ENCODE data around the gene C16orf95. TPM values are rescaled to one million over a fixed set of nuclear protein-coding genes. Genes with fewer than 3 reads are reported as not detected.

C16orf95 gene
- total RNA-seq, 1 donor from 2014 or later = 6.8 TPM

GRCh38 chr16:87361916-87362619, 44.9 kb upstream of the C16orf95 start:
- peaks cover 2% of the 10 kb centered on the region for H3K36me3 Mint-ChIP-seq (ENCODE audit: low read depth)
- H3K27me3 Mint-ChIP-seq (ENCODE audit: low read depth) = no peaks in the 10 kb centered on the region
- peaks cover 8% of the 10 kb centered on the region for H3K4me1 Mint-ChIP-seq
- no peaks in the 10 kb centered on the region for H3K9me3 Mint-ChIP-seq
- TF ChIP-seq CTCF (conservative IDR thresholded peaks at IDR 0.05) = no peak
- no peak overlapping the region for H3K27ac Mint-ChIP-seq (ENCODE audit: unreplicated experiment)
- no peak for DNase-seq (ENCODE audit: low read depth, low spot score)
- no peak overlapping the region for H3K4me3 Mint-ChIP-seq

GRCh38 chr16:87360862-87361610, 43.8 kb upstream of the C16orf95 start:
- peaks cover 15% of the 10 kb centered on the region for H3K4me1 Mint-ChIP-seq
- H3K27ac Mint-ChIP-seq (ENCODE audit: unreplicated experiment) = no peak overlapping the region
- peaks cover 2% of the 10 kb centered on the region for H3K36me3 Mint-ChIP-seq (ENCODE audit: low read depth)
- no peak for TF ChIP-seq CTCF (conservative IDR thresholded peaks at IDR 0.05)
- no peaks in the 10 kb centered on the region for H3K27me3 Mint-ChIP-seq (ENCODE audit: low read depth)
- no peak overlapping the region for H3K4me3 Mint-ChIP-seq
- no peak for DNase-seq (ENCODE audit: low read depth, low spot score)
- H3K9me3 Mint-ChIP-seq = no peaks in the 10 kb centered on the region

GRCh38 chr16:87359121-87359520, 41.9 kb upstream of the C16orf95 start:
- H3K9me3 Mint-ChIP-seq = no peaks in the 10 kb centered on the region
- no peak overlapping the region for H3K4me3 Mint-ChIP-seq
- no peak for TF ChIP-seq CTCF (conservative IDR thresholded peaks at IDR 0.05)
- peaks cover 22% of the 10 kb centered on the region for H3K4me1 Mint-ChIP-seq
- H3K27ac Mint-ChIP-seq (ENCODE audit: unreplicated experiment) = no peak overlapping the region
- peaks cover 2% of the 10 kb centered on the region for H3K36me3 Mint-ChIP-seq (ENCODE audit: low read depth)
- H3K27me3 Mint-ChIP-seq (ENCODE audit: low read depth) = no peaks in the 10 kb centered on the region
- DNase-seq (ENCODE audit: low read depth, low spot score) = no peak

- TF ChIP-seq CTCF (conservative IDR thresholded peaks at IDR 0.05) = no peak
- no peak for DNase-seq (ENCODE audit: low read depth, low spot score)
- H3K4me1 Mint-ChIP-seq = peaks cover 17% of the 10 kb centered on the region
- no peaks in the 10 kb centered on the region for H3K9me3 Mint-ChIP-seq
- no peaks in the 10 kb centered on the region for H3K27me3 Mint-ChIP-seq (ENCODE audit: low read depth)
- no peak overlapping the region for H3K27ac Mint-ChIP-seq (ENCODE audit: unreplicated experiment)
- no peak overlapping the region for H3K4me3 Mint-ChIP-seq
- H3K36me3 Mint-ChIP-seq (ENCODE audit: low read depth) = peaks cover 2% of the 10 kb centered on the region
Measured at GRCh38 chr16:87358696-87359095, 41.5 kb upstream of the C16orf95 start.

GRCh38 chr16:87358250-87358649, 41.1 kb upstream of the C16orf95 start:
- H3K27ac Mint-ChIP-seq (ENCODE audit: unreplicated experiment) = no peak overlapping the region
- no peaks in the 10 kb centered on the region for H3K27me3 Mint-ChIP-seq (ENCODE audit: low read depth)
- no peak overlapping the region for H3K4me3 Mint-ChIP-seq
- TF ChIP-seq CTCF (conservative IDR thresholded peaks at IDR 0.05) = no peak
- H3K36me3 Mint-ChIP-seq (ENCODE audit: low read depth) = peaks cover 2% of the 10 kb centered on the region
- H3K4me1 Mint-ChIP-seq = peaks cover 14% of the 10 kb centered on the region
- H3K9me3 Mint-ChIP-seq = no peaks in the 10 kb centered on the region
- no peak for DNase-seq (ENCODE audit: low read depth, low spot score)
